ENCODE data around the gene KLC4. TPM values are rescaled to one million over a fixed set of nuclear protein-coding genes. Genes with fewer than 3 reads are reported as not detected.
"Not testable (repeated sequence)": the region's sequence is repeated elsewhere in the genome, so short reads cannot be mapped to it uniquely, and the experiment has no call there.

Gene KLC4
- polyA plus RNA-seq, 10 donors = 18.5 to 34.2 (median 21.2) TPM

- DNase-seq = no peak
These were observed 2.4 kb downstream of the KLC4 start for GRCh38 chr6:43061861-43062260.

DNA sequence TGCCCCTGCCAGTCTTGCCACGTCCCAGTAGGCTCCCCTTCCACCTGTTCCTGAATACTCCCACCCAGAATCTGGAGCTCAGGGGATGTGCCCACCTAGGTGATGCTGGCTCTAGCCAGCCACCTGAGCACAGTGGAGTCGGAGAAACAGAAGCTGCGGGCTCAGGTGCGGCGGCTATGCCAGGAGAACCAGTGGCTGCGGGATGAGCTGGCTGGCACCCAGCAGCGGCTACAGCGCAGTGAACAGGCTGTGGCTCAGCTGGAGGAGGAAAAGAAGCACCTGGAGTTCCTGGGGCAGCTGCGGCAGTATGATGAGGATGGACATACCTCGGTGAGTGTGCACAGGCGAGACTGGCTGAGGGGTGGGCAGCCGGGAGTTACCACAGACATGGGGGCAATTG is 3.4 kb downstream of the KLC4 start:
- DNase-seq = no peak

GRCh38 chr6:43070028-43070632 is 10.7 kb downstream of the KLC4 start:
- DNase-seq = peak in 1 of 3 donors; percentile 55

DNA sequence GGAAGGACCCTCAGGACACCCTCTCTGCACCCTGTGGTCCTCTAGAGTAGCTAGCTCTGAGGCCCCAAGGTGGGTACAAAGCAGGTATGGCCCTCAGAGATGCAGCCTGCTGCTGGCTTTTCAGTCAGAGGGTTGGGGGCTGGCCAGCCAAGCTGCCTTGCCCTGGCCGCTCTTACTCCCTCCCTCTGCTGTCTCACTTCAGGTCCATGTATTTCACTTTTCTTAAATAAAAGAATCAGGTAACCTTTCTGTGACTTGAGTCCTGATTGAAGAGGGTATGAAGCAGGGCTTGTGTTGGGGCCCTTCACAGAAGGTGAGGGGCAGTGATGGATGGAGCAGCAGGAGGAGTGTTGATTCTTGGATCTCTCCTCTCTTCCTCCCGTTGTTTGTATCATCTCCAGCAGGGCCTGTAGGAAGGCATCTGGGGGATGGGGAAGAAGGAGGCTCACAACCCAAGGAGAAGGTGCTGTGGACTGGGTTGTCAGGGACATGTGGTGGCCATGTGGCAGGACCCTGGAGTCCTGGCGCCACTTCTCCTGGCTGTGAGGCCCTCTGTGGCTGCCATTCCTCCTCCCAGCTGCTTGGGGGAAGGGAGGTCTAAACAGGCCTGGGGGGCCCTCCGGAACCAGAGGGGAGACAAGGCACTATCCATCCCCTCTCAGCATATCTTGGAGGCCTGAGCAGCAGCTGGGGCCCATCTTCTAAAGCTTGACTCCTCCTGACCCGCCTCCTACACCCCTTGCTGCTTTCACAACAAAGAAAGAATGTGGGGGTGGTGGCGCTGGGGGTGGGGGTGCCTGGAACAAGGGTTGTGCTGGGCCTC is 15.6 kb downstream of the KLC4 start:
- peak in 1 of 3 donors; percentile 56 for DNase-seq

DNA sequence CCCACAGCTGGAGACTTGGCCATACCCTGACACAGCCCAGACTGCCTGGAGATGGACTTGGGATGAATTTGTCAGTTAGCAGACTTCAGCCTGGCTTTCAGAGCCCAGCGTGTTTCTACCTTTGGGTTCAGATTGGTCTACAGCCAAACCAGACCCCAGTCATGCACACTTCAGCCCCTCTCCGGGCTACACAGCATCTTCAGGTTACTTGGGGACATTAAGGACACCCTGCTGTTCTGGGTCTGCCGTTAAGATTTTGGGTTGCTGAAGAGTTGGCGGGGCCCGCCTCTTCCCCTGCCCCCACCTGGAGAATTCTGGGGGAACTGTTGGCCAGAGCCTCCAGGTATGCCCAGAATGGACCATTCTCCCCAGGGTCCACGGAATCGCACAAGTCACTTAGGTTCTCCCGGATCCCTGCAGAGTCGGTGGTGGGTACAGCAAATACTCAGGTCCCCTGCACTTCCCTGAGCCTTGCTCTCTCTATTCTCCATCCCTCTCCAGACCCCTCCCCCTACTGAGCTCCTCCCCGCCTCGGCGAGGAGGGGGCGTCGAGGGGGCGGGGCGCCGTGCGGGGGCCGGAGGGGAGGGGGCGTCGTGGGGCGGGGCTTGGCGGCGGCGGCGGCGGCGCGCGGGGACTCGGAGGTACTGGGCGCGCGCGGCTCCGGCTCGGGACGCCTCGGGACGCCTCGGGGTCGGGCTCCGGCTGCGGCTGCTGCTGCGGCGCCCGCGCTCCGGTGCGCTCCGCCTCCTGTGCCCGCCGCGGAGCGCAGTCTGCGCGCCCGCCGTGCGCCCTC is 16.4 kb downstream of the KLC4 start, which contains the start of gene PTK7:
TSS of gene PTK7 (plus strand) at position 645 of the 794 bp plus-strand sequence. CDS start 175 bp downstream, outside the sequence.
- peak; percentile 82 to 90 (median 82) for DNase-seq

DNA sequence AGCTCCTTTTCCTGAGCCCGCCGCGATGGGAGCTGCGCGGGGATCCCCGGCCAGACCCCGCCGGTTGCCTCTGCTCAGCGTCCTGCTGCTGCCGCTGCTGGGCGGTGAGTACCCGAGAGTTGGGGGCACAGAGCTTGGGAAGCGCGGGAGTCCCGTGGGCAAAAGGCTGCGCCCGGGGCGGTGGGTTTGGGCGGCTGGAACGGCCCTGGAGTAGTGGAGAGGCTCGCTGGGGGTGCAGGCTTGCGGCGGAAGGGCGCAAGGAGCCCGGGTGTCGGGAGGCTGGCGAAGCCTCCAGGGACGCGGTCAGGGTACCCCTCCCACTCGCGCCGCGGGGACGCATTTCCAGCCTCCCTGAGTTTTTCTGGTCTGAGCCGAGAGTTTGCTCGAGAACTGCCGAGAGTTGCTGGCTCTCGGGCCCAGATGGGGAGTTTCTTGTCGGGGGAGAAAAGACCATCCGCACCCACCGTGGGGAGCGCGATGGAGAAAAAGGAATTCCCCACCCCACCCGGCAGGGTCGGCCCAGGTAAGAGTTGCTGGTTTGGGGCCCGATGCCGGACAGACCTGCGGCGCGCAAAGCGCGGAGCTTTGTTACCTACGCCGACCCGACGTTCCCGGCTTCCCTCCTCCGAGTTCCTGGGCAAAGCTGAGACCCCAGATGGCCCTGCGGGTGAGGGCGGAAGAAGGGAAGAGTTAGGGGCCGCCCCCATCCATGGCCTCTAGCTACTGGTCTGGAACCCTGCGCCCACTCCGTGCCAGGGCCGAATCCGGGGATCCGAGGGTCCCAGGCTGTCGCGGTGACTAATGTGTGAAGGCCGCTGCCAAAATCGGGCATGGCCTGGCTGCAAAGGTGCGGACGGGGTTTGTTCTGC is 17.3 kb downstream of the KLC4 start:
- DNase-seq = peak in 1 of 3 donors; percentile 80

DNA sequence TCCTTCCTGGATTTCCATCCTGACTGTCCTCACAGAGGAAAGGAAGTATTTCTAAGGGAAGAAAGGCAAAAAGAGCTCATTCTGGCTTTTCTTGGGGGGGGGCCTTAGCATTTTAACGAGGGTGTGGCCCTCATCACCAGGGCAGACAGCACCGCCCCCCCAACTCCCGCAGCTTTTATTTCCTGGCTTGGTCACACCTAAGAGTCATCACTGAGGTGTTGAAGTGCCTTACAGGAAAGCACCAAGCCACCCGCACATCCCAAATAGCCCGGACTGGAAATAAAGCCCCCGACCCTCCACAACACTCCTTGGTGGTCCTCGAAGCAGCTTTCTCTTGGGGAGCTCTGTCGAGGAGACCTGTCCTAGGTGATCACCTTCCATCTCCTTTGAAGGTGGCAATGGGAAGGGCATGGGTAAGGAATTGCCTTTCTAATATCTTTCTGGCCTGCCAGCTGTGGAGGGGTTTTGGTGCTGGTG is 17.9 kb downstream of the KLC4 start:
- no peak for DNase-seq

GRCh38 chr6:43077981-43078511 is 18.6 kb downstream of the KLC4 start:
- DNase-seq = peak in 1 of 3 donors; percentile 54

GRCh38 chr6:43078691-43079090 is 19.3 kb downstream of the KLC4 start:
- DNase-seq = peak in 1 of 3 donors; percentile 83

DNA sequence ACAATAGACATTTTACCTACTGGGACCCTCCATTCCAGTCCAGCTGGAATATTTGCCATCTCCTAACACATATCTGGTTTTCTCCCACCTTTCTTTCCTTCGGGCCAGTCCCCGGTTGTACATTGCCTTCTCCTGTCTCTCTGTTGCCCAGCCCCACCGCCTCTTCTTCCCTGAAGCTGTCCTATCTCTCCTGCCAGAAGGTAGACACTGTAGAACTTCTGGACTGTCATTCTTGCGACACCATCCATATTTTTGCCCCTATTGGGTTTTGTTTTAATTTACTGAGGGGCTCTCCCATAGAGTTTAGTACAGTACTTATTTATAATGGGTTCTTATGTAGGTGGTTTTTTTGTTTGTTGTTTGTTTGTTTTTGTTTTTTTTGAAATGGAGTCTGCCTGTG is 21.6 kb downstream of the KLC4 start:
- no peak for DNase-seq

GRCh38 chr6:43081922-43082321 is 22.5 kb downstream of the KLC4 start:
- DNase-seq = not testable (repeated sequence)

DNA sequence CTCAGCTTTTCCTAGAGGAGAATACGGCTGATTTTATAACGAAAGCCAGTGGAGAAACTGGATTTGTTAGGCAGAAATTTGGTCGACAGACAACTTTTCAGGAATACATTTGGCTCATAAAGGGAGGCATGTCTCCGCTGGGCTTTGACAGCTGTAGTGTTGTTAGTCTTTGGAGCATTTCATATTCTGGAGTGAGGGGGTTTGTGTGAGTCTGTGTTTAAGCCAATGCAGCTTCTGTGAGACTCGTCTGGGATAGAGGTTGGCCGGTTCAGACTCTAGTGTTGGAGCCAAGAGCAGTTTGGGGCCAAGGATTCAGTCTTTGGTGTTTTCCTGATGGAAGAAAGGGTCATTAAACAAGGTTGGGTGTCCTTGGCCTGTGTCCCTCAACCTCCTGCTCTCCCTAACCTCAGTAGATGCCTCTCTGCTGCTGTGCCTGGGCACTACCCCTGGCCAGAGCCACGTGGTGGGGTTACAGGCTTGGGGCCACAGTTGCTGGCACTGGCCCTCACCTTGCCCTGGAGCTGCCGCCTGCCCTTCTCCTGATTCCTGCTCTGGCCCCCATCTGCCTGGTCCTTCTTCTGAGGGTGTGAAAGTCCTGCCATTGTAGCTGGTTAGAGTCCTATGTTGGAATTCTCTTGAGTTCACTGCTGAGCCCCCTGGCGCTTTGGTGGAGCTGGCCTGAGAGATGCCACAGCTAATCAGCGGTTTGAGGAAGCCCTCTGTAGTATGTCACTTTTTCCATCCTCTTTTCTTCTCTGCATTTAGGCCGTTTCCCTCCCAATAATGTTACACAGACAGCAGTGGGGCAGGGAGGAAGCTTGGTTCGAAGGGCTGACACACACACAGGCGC is 23.6 kb downstream of the KLC4 start:
- peak in 2 of 3 donors; percentile 79 to 86 for DNase-seq

DNA sequence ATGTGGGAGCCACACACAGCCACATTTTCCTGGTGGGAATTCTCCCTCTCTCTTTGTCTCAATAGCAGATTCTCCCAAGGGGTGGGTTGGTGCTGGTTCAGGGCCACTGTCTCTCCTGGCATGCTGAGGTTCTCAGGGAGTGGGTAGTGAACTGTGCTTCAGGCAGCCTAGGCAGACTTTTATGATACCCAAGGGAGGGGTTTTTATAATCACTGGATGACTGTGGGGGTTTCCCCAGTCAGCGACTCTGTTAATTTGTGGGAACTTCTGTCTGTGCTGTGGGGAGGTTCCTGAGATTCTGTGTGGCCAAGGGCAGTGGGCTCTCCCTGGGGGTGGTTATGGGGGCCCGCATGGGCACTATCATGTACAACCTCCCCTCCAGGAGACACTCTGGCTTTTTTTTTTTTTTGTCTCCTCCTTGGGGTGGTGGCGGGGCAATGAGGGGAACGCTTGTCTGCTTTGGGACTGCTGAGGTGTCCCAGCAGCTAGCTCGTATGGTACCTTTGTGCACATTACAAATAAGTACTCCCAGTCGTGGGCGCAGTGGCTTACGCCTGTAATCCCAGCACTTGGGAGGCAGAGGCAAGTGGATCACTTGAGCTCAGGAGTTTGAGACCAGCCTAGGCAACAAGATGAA is 26.7 kb downstream of the KLC4 start:
- no peak for DNase-seq

- no peak for DNase-seq
These were observed 29.2 kb downstream of the KLC4 start for GRCh38 chr6:43088654-43089056.

DNA sequence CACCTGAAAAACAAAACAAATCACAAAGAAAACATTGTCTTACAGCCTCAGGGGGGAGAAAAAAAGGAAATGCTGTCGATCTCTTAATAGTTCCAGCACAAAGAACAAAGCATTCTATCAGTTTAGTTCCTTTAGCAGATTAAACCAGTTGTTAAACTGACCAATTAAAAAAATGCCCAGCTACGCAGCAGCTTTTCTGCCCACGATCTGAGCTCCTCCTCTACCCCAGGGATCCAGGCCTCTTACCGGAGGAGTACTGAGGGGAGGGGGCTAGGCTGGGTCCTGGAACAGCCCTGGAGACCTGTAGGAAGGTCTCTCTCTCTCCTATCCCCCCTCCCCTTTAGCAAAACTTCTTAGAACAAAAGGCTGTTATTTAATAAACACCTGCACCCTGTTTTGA is 30.0 kb downstream of the KLC4 start:
- no peak for DNase-seq

GRCh38 chr6:43089874-43090558 is 30.6 kb downstream of the KLC4 start:
- peak in 1 of 3 donors; percentile 30 for DNase-seq

DNA sequence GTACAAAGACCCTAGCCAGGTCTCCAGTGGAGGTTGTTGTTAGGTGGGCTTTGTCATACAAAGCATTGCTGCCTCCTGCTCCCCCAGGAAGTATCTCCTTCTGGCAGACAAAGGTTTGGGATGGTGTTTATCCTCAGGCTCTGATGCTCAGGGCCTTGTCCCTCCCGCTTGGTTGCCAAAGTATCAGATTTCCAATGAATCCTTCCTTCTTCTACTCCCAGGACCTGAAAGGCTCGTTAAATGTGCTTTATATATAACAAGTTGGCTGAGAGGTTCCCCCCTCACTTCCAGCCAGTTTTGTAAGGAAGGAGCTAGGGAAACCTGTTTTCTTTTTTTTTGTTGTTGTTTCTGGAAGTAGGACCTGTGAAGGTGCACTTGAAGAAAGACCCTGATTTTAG is 31.1 kb downstream of the KLC4 start:
- peak in 2 of 3 donors; percentile 53 to 73 for DNase-seq

DNA sequence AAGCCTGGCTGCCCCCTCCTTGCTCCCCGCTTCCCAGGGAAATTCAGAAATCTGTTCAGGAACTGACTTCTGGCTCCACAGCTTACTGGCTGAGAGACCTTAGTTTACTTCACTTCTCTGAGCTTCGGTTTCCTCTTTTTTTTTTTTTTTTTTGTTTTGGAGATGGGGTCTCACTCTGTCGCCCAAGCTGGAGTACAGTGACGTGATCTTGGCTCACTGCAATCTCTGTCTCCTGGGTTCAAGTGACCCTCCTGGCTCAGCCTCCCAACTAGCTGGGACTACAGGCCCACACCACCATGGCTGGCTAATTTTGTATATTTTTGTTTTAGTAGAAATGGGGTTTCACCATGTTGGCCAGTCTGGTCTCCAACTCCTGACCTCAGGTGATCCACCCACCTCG is 31.6 kb downstream of the KLC4 start:
- DNase-seq = no peak

Data from muscle of back (tissue), 11 donors.